GM21717 (cell line): Measurements from ENCODE around the gene UBN1.

Source experiments
- ATAC-seq: cut with Tn5 transposase; IDR thresholded peaks from one replicate; pipeline ENCODE4 v1.9.1; 2021; ENCODE audit warnings: mild to moderate bottlenecking, moderate library complexity; ENCODE audit not compliant: unreplicated experiment

The UBN1 gene

DNA sequence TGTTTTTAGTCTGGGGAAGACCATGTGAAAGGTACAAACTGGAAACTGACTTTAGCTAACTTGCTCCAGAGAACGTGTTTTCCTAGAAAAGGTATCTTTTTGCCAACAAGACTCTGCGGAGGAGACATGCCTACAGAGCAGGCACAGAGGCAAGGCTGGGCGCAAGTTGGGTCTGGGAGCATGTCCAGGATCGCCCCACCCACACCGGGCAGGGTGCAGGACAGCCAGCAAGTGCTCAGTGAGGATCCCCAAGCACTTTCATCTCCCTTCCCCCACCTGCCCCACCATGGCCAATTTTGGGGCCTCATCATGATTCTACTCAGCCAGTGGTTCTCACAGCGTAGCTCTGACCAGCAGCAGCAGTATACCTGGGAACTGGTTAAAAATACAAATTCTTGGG lies 26.6 kb upstream of the UBN1 start:
- ATAC-seq, result no peak

- no peak for ATAC-seq
Observed at GRCh38 chr16:4825196-4825595, 22.1 kb upstream of the UBN1 start.

DNA sequence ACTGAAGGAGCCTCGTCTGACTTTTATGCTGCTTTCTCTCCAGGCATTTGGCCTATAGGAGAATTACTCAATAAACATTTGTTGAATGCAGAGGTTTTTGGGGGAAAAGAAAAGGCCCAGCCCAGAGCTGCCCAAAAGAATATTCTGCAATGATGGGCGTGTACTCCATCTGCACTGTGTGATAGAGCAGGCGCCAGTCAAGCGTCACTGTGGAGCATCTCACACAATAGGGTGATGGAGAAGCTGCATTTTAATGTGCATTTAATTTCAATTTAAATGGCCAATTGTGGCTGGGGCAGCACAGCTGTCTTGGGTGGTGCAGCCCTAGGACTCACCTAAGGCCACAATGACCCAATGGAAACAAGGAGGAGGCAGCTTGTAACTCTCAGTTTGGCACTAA lies 20.8 kb upstream of the UBN1 start:
- no peak for ATAC-seq

- ATAC-seq, result no peak
Observed at GRCh38 chr16:4826980-4827379, 20.3 kb upstream of the UBN1 start.

GRCh38 chr16:4828567-4829321 lies 18.5 kb upstream of the UBN1 start:
- no peak for ATAC-seq

DNA sequence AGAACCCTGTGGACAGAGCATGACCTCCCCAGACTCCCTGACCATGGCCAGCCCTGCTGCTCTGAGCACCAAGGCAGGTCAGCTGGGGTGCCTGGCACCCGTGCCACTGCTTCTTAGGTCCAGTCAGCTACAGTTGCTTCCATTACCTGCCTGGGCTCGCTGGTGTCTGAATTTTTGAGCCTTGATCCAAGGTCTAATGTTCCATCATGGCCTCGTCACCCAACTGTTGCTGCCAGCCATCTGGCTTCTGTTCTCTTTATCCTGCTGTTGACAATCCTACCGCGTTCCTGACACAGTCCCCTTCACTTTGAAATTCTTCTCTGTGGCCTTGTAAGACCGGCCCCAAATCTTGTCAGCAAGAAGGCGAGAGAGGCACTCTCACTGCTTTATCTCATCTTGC lies 16.9 kb upstream of the UBN1 start:
- ATAC-seq, result no peak

GRCh38 chr16:4831616-4832015 lies 15.7 kb upstream of the UBN1 start:
- no peak for ATAC-seq

GRCh38 chr16:4832698-4833343 lies 14.5 kb upstream of the UBN1 start:
- no peak for ATAC-seq

DNA sequence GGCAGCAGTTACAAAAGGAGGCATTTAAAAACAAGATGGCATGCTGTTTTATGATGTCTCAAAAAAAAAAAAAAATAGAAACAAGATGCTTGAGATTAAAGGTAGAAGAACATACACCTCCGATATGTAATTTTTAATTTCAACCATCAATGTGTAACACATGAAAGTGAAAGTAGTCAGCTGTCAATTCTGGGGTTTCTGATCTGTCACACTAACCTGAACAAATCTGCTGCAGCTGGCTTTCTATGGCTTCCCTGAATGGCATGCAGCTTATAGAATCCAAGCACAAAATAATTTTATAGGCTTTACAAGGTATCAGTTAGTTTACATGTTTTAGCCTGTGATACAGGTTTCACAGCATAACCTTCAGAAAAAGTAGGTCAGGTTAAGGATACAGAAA lies 13.7 kb upstream of the UBN1 start:
- ATAC-seq, result no peak

DNA sequence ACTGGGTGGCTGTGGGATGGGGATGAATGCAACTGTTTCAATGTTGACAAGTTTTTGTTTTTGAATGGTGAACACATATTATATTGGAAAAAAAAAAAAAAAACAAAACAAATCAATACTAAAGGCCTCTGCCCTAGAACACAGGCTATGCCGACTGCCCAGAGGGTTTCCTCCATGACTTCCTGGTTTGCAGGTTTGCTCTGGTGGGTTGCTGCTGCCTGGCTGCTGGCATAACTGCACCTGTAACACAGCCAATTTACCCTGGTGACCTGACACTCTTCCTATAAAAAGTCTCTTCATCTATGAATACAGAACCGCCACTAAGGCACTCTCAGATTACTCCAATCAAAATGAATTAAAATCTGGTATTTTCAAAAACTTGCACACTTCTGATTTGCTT lies 10.6 kb upstream of the UBN1 start:
- no peak for ATAC-seq

- no peak for ATAC-seq
Observed at GRCh38 chr16:4837733-4838501, 9.4 kb upstream of the UBN1 start.

- no peak for ATAC-seq
Observed at GRCh38 chr16:4839942-4840341, 7.3 kb upstream of the UBN1 start.

GRCh38 chr16:4840984-4841383 lies 6.3 kb upstream of the UBN1 start:
- no peak for ATAC-seq

- peak; percentile 11 for ATAC-seq
Observed at GRCh38 chr16:4846503-4846900, 779 bp upstream of the UBN1 start.

DNA sequence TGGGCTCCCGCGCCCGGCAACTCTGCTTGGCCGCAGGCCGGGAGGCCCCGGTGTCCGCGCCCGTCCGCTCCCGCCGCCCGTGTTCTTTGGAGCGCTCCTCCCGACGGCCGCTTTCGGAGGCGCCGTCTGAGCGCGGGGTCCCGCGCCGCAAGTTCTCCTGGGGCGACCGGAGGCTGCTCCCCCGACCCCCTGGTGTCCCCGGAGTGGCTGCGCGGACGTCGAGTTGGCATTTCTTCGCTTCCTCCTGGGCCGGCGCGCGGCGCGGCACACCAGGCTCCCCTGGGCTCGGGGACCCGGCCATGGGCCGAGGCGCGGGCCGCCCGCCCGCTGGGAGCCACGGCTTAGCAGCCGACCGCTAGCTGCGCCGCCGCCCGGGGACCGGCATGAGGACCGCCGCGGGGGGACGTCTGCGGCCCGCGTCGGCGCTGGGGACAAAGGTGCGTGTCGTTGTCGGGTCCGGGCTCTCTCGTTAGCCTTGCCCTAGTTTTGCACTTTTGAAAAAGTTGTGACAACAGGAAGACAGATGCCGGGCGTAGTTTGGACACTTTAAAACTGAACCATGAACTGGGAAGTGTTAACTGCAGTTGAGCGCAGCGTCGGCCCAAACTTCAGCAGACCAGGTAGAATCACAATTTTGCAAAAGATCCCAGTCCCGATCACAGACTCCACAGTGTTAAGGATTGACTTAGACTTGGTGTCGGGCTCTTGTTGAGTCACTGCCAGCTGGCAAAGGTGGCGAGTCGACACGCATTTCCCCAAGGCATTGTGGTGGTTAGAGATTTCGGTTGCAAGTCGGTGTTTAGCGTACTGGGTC lies 700 bp downstream of the UBN1 start:
- peak; percentile 11 for ATAC-seq

DNA sequence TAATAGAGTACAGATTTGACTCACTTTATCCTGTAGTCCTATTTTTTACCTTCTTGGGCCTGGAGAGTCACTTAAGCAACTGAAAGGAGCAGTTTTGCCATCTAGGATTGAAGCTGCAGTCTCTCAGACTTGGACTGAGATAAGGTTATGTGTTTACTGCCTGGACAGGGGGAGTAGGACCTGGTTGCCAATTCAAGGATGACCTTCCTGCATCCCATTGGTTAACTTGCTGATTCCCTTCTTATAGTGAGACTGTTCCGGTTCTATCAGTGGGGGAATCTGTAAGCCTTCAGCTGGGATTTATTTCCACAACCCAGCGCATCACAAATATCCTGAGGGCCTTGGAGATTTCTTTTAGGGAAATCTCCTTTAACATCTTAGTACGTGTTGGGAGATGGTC lies 2.9 kb downstream of the UBN1 start:
- no peak for ATAC-seq

DNA sequence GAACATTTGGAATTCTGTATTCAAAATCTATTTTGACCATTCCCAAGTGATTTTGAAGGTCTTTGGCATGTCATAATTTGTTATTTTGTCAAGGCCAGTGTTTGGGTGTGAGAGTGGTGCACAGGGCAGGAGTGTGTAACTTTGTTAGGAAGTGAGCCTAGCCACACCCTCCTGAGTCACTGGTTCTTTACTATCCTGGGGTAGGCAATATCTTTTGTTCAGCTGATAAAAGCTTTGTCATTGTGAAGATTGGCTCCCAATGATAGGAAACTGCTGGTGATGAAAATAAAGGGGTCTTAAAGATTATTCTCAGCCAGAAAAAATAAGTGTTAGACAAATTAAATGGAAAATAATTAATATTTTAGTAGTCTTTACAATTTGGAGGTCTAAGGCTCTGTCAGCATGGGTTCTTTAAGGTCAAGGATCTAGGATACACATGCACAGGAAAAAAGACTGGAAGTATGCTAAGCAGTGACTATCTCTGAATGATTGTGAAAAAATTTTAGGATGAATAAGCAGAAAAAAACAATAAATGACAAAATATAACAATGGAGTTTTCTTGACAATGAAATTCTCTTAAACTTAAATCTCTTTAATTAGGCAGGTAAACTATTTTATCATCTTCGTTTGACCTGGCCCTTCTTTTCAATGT lies 5.1 kb downstream of the UBN1 start:
- ATAC-seq, result no peak

DNA sequence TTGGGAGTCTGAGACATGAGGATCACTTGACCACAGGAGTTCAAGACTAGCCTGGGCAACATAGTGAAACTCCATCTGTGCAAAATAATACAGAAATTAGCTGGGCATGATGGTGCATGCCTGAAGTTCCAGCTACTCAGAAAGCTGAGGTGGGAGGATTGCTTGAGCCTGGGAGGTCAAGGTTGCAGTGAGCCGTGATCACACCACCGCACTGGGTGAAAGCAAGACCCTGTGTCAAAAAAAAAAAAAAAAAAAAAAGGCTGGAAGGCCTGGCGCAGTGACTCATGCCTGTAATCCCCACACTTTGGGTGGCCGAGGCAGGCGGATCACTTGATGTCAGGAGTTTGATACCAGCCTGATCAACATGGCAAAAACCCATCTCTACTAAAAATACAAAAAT lies 8.1 kb downstream of the UBN1 start:
- no peak for ATAC-seq

DNA sequence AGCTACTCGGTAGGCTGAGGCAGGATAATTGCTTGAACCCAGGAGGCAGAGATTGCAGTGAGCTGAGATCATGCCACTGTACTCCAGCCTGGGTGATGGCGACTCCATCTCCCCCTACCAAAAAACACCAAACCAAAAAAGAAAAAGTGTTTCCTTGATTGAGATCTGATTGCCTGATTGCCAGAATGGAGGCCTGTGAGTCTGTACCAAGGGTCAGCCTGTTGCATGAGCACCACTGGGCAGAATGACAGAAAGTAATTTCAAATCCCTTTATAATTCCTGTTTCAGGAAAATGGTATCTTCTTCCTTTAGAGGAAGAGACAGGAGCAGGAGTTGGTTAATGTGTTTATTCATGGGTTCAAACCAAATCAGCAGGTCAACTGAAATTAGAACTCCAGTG lies 8.5 kb downstream of the UBN1 start:
- no peak for ATAC-seq

DNA sequence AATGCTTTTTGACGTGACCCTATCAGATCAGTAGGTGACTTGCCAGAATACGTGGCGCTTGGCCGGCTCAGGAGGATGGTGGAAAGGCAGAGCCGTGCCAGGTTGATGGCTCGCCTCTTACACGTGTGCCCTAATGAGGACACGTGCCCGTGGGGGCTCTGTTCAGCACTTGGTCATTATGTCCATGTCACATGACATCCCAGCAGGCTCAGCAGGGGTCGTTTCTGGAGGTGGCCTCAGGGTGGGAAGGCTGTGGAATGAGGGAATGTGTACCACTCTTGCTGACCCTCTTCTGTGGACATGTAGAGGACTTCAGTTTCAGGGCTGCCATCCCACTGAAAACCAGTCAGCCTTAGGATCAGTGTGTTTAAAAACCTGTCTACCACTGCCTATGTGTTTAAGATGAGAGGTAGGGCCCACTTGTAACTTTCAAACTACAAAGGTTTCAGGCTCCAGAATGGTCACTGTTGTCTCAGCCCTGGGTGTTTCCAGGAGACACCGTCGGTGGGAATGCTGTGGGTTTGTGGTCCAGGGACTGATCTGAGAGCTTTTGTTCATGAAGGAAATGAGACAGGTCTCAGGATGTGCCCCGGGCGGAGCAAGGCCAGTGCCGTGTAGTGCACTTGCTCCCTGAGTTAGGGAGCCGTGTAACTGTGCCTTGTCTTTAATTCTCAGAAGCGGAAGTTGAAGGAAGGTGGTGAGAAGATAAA lies 12.1 kb downstream of the UBN1 start:
- ATAC-seq, result no peak
